GM18526 (cell line): ENCODE results near the gene OR51D1.

ENCODE experiments used
- POLR2A ChIP-seq: IDR thresholded peaks from 3 replicates; pipeline ENCODE4 v1.6.1; 2011; ENCODE audit not compliant: insufficient read length; ENCODE audit errors: extremely low read depth

Gene OR51D1

GRCh38 chr11:4677948-4678347 lies 40.7 kb downstream of the OR51D1 start:
- TF ChIP-seq POLR2A: no peak

- TF ChIP-seq POLR2A: no peak
Observed at GRCh38 chr11:4680341-4680740, 43.1 kb downstream of the OR51D1 start.

- TF ChIP-seq POLR2A: no peak
Observed at GRCh38 chr11:4682623-4683419, 45.5 kb downstream of the OR51D1 start.

GRCh38 chr11:4684631-4685285 lies 47.5 kb downstream of the OR51D1 start:
- TF ChIP-seq POLR2A: no peak
